Measurements from ENCODE around the gene IGFBP2. TPM values are rescaled to one million over a fixed set of nuclear protein-coding genes. Genes with fewer than 3 reads are reported as not detected.
A peak's percentile ranks its signal among the peaks of the same experiment; 100 is the strongest.

Gene IGFBP2
- total and polyA plus RNA-seq, 2 experiments from 2014 or later: 163 to 338 TPM

- TF ChIP-seq EZH2phosphoT487 (IDR thresholded peaks at IDR 0.05; ENCODE audit: low read depth, severe bottlenecking, unreplicated experiment) (no peak), EZH2 (IDR thresholded peaks at IDR 0.05; ENCODE audit: borderline replicate concordance) (no peak), CTCF (IDR thresholded peaks at IDR 0.05; ENCODE audit: poor library complexity) (no peak)
- no peaks in the 10 kb centered on the region for H3K9me2 ChIP-seq (replicated peaks; ENCODE audit: insufficient read depth)
- no peaks in the 10 kb centered on the region for H3K79me2 ChIP-seq
- no peak overlapping the region for H2AFZ ChIP-seq
- H3K36me3 ChIP-seq (replicated peaks; ENCODE audit: insufficient read depth, low read depth): no peaks in the 10 kb centered on the region
- H3K9me3 ChIP-seq (ENCODE audit: low read depth): no peaks in the 10 kb centered on the region
- H3K4me2 ChIP-seq: no peak overlapping the region
- no peak overlapping the region for H3K27ac ChIP-seq
- no peaks in the 10 kb centered on the region for H3K27me3 ChIP-seq
- no peaks in the 10 kb centered on the region for H4K20me1 ChIP-seq (ENCODE audit: insufficient read depth, poor library complexity, severe bottlenecking)
- 97% methylated on average over 1 of the region's 1 CpG for WGBS (ENCODE audit: low lambda C conversion rate, missing lambda C conversion rate)
- peaks cover 13% of the 10 kb centered on the region for H3K4me1 ChIP-seq (ENCODE audit: insufficient read depth)
- H3K4me3 ChIP-seq: no peak overlapping the region
- no peak for DNase-seq (ENCODE audit: low spot score)
Observed at GRCh38 chr2:216585441-216585840, 47.8 kb upstream of the IGFBP2 start.

GRCh38 chr2:216588861-216589710 lies 44.1 kb upstream of the IGFBP2 start:
- no peaks in the 10 kb centered on the region for H4K20me1 ChIP-seq (ENCODE audit: insufficient read depth, poor library complexity, severe bottlenecking)

GRCh38 chr2:216589791-216590190 lies 43.4 kb upstream of the IGFBP2 start:
- H3K36me3 ChIP-seq (replicated peaks; ENCODE audit: insufficient read depth, low read depth): no peaks in the 10 kb centered on the region
- H3K27ac ChIP-seq: peak overlapping the region; percentile 43
- no peaks in the 10 kb centered on the region for H3K9me2 ChIP-seq (replicated peaks; ENCODE audit: insufficient read depth)
- no peaks in the 10 kb centered on the region for H3K9me3 ChIP-seq (ENCODE audit: low read depth)
- no peaks in the 10 kb centered on the region for H4K20me1 ChIP-seq (ENCODE audit: insufficient read depth, poor library complexity, severe bottlenecking)
- 42% methylated on average over 1 of the region's 1 CpG for WGBS (ENCODE audit: low lambda C conversion rate, missing lambda C conversion rate)
- H3K27me3 ChIP-seq: no peaks in the 10 kb centered on the region
- DNase-seq (ENCODE audit: low spot score): no peak
- TF ChIP-seq EZH2phosphoT487 (IDR thresholded peaks at IDR 0.05; ENCODE audit: low read depth, severe bottlenecking, unreplicated experiment) (no peak), CTCF (IDR thresholded peaks at IDR 0.05; ENCODE audit: poor library complexity) (no peak), EZH2 (IDR thresholded peaks at IDR 0.05; ENCODE audit: borderline replicate concordance) (no peak)
- H2AFZ ChIP-seq: no peak overlapping the region
- H3K4me2 ChIP-seq: no peak overlapping the region
- peaks cover 9% of the 10 kb centered on the region for H3K4me1 ChIP-seq (ENCODE audit: insufficient read depth)
- H3K4me3 ChIP-seq: no peak overlapping the region
- no peaks in the 10 kb centered on the region for H3K79me2 ChIP-seq

More at GRCh38 chr2:216588861-216589710, 44.1 kb upstream of the IGFBP2 start:
- Histone ChIP-seq H3K36me3 (replicated peaks; ENCODE audit: insufficient read depth, low read depth) (no peaks in the 10 kb centered on the region), H3K9me3 (ENCODE audit: low read depth) (no peaks in the 10 kb centered on the region), H3K79me2 (no peaks in the 10 kb centered on the region), H3K27me3 (no peaks in the 10 kb centered on the region), H3K27ac (peak overlapping the region; percentile 39), H2AFZ (no peak overlapping the region), H3K9me2 (replicated peaks; ENCODE audit: insufficient read depth) (no peaks in the 10 kb centered on the region), H3K4me1 (ENCODE audit: insufficient read depth) (peaks cover 9% of the 10 kb centered on the region), H3K4me3 (no peak overlapping the region), H3K4me2 (no peak overlapping the region)
- WGBS (ENCODE audit: low lambda C conversion rate, missing lambda C conversion rate): 73% methylated on average over 10 of the region's 10 CpGs
- no peak for DNase-seq (ENCODE audit: low spot score)
- TF ChIP-seq EZH2phosphoT487 (IDR thresholded peaks at IDR 0.05; ENCODE audit: low read depth, severe bottlenecking, unreplicated experiment) (no peak), CTCF (IDR thresholded peaks at IDR 0.05; ENCODE audit: poor library complexity) (no peak), EZH2 (IDR thresholded peaks at IDR 0.05; ENCODE audit: borderline replicate concordance) (no peak)
